Renal cortex interstitium (tissue), 11 donors: ENCODE data around the gene PRRC1. TPM values are rescaled to one million over a fixed set of nuclear protein-coding genes. Genes with fewer than 3 reads are reported as not detected.
"Not testable (repeated sequence)": the region's sequence is repeated elsewhere in the genome, so short reads cannot be mapped to it uniquely, and the experiment has no call there.

Experiments
- DNase-seq, 11 donors: peaks; one replicate each; pipeline ENCODE4 v3.0.0-alpha.2; 2013; ENCODE audit warnings: low read depth in 9 of 11, low spot score in 4 of 11; ENCODE audit errors: extremely low read depth in 1 of 11
- polyA plus RNA-seq, 3 donors: library from polyadenylated mRNA; unstranded; fragments of 120-200 nt; gene quantifications; one replicate each; pipeline ENCODE4 v1.2.1, GENCODE V29; 2013; ENCODE audit not compliant: insufficient read length in 3 of 3

Gene PRRC1
- polyA plus RNA-seq, 3 donors: 80.9 to 83.7 (median 81.3) TPM

DNA sequence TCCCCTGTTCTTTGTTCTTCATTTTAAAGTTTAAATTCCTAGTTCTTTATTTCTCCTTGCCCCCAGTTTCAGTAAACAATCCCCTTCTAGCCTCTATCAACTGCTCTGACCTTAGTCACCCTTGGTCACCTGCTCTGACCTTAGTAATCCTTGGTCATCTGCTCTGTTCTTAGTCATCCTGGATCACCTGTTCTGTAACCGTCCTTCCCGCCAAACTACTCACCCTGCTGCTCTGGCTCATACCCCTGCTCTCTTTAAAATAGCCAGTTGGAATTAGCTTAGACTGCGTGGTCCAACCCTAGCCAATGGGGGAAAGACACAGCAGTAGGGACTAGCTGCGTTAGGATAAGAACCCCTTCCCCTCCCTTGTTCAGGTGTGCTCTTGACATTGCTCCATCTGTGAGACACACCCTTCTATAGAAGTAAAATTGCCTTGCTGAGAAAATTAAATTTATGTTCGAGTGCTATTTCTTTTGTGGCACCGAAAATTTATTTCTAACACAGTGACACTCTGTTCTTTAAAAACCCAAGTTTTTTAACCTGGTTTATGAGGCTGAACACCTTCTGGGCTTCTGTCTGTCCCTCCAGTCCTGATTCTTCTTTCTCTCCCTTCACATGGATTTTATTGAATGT is 3.8 kb downstream of the PRRC1 start:
- no peak for DNase-seq

DNA sequence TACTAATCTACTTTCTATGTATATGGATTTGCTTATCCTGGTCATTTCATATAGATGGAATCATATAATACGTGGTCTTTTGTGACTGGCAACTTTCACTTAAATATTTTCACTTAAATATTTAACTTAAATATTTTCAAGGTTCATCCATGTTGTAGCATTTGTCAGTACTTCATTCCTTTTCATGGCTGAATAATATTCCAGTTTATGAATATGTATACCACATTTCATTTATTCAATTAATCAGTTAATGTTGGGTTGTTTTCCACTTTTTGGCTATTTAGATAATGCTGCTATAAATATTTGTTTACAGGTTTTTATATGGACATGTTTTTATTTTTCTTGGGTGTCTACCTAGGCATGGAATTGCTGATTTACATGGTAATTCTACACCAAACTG is 7.7 kb downstream of the PRRC1 start:
- no peak for DNase-seq

DNA sequence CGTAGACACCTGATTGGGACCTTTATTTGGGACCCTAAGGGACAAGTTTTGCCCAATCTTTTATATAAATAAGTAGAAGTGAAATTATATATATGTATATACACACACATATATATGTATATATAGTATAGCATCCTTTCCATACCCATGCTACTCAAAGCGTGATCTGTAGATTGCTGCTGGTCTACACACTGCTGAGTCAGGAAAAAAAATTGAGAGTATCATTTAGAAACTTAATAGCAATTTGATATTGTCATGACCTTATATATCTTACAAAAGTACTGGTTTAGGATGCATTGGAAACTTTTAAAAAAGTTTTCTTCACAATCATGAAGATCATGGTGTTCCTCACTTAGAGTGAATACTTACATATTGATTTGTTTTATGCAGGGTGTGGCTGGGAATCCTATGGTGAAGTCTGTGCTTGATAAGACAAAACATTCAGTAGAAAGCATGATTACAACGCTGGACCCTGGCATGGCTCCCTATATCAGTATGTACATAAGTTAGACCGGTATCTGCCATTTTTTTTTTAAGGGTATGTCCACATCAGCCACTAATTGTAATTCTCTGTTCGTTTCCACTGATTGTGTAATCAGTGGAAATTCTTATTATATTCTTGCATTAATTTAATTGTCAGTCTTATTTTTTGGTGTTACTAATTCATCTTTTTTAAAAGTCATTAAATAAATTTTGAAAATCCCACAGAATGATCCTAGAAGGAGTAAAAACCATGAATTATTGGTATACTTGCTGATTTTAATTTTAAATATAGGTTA is 12.7 kb downstream of the PRRC1 start:
- no peak for DNase-seq

DNA sequence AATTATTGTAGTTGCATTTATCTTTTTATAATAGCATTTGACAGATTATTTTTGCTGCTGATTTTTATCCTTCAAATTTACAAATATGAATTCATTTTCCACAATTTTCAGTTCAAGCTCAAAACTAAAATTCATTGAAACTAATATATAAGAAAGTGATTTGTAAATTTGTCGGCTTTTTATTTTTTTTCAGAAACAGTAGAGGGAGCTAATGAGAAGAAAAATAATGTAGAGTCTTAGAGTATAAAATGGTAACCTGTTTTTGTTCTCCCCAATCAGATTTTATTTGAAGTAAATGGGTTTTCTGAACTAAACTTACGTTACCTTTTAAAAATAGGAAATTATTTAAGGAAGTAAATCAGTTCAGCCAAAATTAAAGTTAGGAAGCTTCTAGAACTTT is 19.2 kb downstream of the PRRC1 start:
- no peak for DNase-seq

DNA sequence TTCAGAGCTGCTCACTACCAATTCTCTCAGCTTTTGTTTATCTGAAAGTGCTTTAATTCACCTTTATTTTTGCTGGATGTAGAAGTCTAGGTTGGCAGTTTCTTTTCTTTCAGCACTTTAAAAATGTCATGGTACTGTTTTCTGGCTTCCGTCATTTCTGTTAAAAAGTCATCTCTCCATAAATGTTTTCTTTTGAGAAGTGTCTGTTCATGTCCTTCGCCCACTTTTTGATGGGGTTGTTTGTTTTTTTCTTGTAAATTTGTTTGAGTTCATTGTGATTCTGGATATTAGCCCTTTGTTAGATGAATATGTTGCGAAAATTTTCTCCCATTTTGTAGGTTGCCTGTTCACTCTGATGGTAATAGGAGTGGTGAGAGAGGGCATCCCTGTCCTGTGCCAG is 23.1 kb downstream of the PRRC1 start:
- DNase-seq: not testable (repeated sequence)

DNA sequence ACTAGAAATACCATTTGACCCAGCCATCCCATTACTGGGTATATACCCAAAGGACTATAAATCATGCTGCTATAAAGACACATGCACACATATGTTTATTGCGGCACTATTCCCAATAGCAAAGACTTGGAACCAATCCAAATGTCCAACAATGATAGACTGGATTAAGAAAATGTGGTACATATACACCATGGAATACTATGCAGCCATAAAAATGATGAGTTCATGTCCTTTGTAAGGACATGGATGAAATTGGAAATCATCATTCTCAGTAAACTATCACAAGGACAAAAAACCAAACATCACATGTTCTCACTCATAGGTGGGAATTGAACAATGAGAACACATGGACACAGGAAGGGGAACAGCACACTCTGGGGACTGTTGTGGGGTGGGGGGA is 27.8 kb downstream of the PRRC1 start:
- not testable (repeated sequence) for DNase-seq

DNA sequence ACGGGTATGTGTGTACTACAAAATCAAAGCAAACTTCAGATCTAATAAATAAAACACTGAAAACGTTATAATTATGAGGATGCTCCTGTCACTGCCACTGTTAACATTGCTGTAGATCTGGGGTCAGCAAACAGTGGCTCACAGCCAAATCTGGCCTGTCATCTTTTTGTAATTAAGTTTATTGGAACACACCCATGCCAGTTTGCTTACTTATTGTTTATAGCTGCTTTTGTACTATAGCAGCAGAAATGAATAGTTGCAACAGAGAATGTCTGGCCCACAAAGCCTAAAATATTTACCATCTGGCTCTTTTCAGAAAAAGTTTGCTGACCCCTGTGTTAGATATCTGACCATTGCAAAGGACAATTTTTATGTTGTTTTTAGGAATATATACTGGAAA is 32.1 kb downstream of the PRRC1 start:
- no peak for DNase-seq

DNA sequence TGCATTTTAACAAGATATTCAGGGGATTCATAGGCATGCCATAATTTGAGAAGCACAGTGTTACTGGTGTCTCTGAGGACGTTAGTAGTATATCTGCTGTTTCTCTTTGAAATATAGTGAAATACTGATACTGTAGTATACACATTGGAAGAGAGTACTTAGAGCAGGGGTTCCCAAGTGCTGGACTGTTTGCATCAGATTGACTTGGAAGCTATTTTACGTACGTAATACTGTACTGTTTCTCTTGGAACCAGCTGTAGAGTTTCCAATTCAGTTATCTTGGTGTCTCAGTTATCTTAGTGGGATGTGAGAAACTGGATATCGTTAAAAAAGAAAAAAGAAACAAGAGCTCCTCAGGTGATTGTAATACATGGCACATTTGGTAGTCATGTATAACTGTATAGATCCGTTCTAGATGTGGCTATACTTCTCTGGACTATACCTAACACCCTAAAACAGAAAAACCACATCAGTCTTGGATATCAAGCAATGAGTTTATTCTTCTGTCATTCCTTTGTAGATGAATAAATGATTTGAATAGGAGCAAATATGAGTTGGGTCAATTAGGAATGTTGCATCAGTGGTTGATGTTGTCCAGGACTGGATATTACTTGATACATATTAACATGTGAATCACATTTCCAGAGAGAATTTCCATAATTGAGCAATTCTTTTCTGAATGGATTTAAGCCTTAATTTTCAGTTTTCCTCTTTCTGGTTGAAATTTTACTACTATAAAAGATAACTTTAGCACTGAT is 33.4 kb downstream of the PRRC1 start:
- DNase-seq: no peak

DNA sequence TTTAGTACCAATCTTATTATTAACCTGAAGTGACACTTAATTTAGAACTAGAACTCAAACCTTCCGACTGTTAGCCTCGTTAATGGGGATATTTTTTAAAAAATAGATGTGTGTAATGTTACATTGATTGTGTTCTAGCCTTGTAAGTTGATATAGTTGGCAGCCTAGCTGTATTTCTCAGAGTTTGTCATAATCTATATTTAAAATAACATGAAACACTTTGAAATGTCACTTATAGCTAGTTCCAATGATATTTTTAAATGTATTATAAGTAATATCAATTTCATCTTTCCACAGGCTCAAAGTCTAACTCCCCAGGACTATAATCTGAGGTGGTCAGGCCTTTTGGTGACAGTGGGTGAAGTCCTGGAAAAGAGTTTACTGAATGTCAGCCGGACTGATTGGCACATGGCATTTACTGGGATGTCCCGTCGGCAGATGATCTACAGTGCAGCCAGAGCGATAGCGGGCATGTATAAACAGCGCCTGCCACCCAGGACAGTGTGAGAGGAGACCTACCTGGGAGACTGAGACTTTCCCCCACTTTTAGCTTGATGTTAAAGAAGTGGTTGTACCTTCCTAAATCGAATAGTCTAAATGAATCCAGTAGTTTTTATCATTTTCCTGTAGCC is 34.1 kb downstream of the PRRC1 start:
- DNase-seq: no peak

DNA sequence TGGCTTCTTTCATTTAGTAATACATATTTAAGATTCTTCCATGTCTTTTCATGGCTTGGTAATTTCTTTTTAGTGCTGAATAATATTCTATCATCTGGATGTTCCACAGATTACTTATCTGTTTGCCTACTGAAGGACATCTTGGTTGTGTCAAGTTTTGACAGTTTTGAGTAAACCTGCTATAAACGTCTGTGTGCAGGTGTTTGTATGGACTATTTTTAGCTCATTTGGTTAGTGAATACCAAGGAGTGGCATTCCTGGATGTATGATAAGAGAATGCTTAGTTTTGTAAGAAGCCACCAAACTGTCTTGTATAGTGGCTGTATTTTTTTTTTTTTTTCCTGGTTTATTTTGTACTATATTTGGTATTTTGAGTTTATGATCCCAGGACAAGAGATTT is 38.4 kb downstream of the PRRC1 start:
- DNase-seq: no peak

DNA sequence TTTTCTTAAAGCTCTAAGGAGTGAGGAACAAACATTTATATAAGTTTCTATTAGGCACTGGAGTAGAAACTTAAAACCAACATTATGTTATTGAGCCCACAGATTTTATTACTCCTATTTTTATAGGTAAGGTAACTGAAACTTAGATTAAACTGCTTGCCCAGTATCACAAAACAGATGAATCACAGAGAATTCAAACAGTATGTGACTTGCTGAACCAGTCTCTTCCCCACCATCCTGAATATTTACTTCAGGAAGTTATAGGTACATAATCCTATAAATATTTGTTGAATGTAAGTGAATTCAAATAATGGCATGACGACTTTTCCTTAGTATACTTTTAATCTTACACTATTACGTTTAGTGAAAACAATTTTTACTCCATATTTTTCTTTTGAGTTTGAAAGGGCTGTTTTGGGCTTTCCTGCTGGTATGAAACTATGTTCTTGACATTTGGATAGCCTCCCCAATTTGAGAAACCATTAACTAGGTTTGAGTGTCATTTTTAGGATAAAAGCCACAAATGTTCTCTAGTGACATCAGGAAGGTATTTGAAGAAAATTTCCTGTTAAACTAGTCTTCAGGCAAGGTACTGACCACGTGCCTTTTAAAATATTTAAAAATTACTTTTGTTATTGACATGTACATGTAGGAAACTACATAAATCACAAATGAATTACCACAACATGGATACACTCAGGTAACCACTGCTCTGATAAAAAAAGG is 39.3 kb downstream of the PRRC1 start:
- DNase-seq: no peak

DNA sequence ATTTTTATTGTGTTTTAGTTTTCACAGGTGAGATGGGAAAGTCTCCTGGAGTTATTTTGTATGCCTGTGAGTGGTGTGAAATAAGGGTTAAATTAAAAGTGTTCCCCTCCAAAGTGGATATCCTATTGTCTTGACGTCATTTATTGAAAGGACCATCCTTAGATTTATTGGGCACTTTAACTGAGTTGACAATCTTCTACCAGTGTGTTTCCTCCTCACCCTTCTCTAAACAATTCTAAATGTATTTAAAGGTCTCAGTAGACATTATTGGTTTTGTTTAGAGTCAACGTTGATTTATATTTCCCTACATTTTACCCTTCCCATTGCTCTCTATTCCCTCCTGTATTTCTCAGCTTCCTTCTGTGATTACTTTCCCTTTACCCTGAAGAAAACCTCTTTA is 40.8 kb downstream of the PRRC1 start:
- no peak for DNase-seq

DNA sequence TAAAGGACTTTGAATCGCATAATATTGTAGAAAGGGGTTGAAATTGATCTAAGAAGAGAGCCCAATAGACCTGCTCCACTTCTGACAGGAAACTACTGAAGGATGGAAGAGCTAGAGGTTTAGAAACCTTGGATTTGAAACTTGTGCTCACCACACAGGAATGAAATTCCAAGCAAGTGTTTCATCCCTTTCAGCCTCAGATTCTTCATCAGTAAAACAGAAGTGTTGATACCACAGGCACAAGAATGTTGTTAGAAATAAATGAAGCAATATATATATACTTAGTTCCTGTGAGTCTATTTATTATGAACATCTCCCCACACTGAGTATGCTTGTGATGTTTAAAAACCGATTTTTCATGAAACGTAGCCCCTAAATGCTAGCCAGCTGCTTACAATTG is 43.8 kb downstream of the PRRC1 start:
- no peak for DNase-seq

DNA sequence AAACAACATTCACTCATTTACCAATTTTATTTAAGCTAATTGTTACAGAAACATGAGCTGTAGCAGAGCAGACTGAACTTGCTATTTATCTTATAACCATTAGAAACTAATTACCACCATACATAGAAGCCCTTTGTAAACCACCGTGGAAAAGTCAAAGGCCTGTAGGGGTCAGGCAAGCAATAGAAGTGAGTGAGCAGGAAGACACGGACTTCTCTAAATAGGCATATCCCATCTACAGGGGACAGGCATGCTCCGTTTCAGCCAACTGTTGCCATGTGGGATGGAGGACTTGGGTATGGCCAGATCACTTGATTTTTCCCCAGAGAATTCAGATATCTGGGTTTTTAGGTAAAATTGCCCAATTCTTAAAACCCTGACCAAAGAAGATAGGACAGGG is 44.8 kb downstream of the PRRC1 start:
- DNase-seq: peak in 2 of 11 donors; percentile 11 to 18

DNA sequence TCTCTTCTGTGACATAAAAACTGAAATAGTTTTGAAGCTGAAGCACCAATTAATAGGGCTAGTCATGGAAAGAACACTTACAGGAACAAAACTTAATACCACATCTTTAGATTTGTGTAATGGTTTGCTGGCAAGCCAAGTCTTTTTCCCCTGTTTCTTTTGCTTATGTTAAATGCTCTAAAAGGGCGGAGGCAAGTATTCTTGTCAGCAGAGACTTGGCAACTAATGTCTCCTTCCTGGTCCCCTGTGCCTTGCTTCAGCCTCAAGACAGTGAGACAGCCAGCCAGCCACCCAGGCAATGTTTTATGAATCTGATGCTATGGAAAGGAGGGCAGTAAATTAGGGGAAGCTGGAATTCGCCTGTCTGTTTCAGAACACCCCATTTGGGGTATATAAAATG is 45.7 kb downstream of the PRRC1 start:
- DNase-seq: no peak

DNA sequence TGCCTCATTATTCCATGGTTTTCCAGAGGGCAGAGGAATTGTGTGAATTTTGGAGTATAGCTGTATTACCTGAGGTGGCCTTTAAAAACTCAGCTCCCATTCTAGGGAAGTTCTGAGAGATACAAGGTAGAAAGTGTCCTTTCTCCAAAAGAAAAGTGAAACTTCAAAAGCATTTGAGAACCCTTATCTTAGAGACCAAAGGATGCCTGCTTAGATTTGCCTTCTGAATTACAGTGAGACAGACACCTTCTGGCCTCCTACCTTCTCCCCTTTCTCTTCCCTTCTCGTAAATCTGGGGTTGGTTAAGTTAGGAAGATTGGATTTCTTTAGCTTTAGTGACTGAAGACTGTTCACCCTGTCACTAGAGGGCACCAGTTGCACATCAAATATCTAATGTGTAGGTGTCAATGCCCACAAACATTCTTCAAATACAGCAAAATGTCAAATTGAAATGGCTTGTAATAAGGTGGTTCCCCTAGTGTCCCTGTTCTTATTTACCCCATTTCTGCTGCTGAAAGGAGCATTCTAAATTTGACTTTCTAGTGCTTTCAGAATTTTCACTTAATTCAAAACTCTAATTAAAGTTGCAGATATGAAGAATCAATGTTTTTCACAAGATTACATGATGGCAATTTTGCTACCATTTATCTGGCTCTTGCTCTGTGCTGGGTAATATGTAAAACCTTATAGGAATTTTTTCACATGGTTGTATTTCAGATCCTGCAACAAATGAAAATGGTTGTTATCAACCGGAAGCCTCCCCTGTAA is 46.7 kb downstream of the PRRC1 start:
- DNase-seq: peak; percentile 23 to 73 (median 53)

DNA sequence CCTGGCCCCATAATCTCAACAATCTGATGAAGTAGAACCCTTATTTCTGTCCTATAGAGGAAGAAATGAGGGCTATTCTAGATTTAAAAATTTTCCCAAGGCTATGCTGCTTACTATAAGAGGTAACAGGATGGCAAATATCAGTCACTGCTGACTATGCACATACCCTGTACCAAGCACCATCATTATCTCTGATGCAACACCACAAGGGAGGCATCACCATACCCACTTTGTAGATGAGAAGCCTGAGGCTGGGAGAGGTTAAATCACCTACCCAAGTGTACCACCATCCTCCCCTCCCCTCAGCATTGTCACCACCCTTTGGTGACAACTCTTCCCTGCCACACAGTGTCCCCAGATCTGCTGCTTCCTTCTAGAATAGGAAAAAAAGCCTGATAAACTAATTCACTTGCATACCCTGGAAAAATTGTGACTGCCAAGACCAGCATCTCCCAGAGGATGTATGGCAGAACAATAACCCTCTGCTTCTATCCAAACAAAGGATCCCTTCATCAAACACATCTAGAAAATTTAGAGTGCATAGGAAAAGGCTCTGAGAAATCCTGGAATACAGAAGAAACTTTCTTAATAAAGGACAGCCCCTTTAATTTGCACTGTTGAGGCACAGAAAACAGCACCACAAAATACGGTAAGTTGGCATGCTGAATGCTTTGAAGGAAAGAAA is 48.3 kb downstream of the PRRC1 start:
- no peak for DNase-seq
